CD1c-positive myeloid dendritic cell (primary cell): ENCODE data around the gene CCDC86.

Source experiments
- DNase-seq: peaks from one replicate; pipeline ENCODE4 v3.0.0-alpha.2; 2016; ENCODE audit errors: extremely low spot score

The CCDC86 gene

DNA sequence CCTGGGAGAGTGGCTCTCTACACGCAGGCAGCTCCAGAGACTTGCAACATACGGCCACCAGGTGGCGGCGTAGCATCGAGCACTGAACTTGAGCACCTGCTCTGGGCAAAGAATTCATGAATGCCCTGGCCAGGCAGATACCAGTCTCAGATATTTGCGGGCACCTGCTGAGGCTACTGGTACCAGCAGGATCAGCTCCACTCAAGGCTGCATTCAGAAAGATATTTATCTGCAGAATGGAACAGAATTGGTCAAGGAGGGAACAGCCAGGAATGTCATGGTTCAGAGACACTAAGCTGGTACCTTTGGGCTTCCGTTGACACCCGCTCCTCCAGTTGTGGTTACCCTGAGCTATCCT lies 10.8 kb upstream of the CCDC86 start:
- peak; percentile 89 for DNase-seq

DNA sequence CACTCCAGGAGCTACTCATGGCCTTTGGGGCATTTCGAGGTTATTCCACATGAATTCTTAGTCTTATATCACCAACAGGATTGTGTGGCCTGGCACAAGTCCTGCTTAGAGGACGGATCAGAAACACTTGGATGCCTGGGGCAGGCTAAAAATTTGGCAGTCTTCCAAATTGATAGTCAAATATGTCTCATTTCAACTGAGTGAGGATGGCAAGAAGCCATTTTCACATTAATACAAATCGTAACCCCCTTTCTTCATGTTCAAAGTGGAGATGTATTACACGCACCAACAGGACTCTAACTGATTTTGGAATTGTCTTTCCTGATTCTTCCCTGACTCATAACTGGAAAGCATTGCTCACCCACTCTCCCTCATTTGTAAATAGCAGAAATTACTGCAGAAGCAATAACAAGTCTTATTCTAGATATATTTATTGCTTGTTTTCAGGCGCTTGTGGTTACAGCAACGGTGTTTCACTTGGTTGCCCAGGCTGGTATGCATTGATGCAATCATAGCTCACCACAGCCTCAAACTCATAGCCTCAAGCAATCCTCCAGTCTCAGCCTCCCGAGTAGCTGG lies 10.3 kb upstream of the CCDC86 start:
- DNase-seq, result peak; percentile 13

DNA sequence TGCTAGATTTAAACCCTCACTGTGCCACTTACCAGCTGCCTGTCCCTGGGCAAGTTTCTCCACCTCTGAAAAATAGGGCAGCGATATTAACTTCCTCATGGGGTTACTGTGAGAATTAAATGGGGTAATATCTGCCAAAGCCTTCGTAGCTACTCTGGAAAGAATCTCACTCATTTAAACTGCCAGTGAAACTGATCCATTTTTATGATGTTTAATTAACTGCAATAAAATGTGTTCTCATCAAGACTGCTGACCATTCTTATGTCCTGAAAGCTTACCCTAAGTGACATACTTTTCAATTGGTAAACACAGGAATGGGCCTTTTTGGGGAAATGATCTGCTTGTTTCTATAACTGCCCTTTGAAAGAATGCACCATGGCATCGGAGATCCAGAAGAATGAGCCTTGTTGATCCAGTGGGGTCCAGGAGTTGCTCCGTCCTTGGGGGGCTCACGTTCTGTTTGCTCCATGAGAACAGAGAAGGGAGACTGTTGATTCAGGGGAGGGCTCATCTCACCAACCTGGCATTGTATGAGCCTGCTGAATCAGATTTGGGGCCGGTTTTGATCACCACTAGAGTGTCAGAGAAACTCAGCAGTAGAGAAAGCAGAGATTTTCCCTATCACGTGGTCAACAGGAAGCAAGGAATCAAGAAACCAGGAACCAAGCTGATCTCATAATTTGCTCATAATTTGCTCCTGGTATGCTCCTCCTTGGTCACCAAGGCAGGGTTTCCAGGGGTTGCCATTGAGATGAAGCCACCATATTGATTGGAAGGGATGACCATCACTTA lies 7.0 kb upstream of the CCDC86 start:
- DNase-seq, result peak; percentile 35

GRCh38 chr11:60835534-60835846 lies 6.4 kb upstream of the CCDC86 start:
- DNase-seq, result peak; percentile 85

GRCh38 chr11:60836866-60837515 lies 4.9 kb upstream of the CCDC86 start:
- DNase-seq, result no peak

- DNase-seq, result no peak
Measured at GRCh38 chr11:60838132-60838531, 3.8 kb upstream of the CCDC86 start.

DNA sequence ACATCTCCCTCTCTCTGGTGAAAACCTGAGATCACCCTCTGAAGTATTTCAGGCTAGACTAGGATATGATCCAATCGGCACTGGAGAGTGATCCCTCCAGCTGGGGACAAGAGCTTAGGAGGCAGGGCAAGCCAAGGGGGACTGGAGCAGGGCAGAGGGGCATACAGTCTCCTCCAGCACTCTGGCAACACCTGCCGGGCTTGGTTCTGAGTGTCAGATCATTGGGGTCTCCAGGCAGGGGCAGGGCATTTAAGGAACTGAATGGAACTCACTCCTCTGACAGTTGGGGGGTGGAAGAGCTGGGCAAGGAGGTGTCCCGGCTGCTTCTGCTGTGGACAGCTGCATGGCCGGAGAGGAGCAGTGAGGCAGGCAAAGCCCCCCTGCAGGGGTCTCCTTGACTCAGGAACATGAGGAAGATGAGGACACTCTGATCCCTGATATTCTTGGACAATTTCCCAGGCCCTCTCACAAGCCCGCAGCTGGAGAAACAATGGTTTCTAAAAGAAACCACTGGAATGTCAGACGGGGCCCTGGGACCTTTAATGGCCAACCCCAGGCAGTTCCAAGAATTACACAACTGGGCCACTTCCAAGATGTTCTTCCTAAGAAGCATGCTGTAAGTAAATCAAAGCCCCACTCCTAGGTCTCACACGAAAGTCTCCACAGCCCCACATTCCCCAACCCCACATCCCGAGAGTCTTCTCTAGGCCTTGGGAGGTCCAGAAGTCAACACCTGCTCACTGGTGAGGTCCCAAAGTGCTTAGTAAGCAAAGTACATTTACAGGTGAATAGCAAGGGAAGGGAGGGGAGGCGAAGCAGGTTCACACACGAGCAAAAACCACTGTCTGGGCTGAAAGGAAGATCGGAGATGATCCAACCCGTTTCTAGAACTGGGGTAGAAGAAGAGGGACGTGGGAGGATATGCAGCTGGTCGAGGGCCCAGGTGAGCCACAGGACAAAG lies 1.2 kb upstream of the CCDC86 start:
- no peak for DNase-seq

GRCh38 chr11:60842668-60843600 lies 1.0 kb downstream of the CCDC86 start:
- peak; percentile 34 for DNase-seq

- no peak for DNase-seq
Measured at GRCh38 chr11:60844045-60844869, 2.3 kb downstream of the CCDC86 start.

DNA sequence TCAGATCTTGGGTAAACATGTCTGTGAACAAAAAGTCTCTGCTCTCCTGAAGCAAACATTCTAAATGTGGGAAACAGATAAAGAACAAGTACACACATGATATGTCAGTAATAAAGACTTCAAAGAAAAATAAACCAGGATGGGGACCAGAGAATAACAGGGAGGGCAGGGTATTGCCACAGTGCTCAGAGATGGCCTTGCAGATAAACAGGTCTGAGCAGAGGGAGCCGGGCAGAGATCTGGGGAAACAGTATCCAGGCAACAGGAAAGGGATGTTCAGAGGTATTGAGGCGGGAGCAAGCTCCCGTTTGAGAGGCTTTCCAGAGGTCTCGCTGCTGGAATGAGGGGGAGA lies 2.9 kb downstream of the CCDC86 start:
- DNase-seq, result no peak

DNA sequence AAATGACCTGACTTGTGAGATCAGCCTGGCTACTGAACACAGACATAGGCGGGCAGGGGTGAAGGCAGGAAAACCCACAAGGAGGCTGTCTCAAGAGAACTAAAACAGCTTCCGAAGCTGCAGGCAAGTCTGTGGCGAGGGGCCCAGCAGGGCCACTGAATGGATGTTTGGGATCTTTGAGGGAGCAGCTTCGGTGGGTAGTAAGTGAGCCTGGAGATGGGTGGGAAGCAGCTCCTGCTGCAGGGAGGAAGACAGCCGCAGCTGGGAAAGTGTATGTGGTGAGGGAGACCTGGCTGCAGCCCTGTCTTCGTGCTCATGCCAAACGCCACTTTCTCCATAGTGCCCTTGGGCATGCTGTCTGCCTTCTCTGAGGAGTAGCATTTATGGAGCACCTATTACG lies 3.4 kb downstream of the CCDC86 start:
- DNase-seq, result no peak

DNA sequence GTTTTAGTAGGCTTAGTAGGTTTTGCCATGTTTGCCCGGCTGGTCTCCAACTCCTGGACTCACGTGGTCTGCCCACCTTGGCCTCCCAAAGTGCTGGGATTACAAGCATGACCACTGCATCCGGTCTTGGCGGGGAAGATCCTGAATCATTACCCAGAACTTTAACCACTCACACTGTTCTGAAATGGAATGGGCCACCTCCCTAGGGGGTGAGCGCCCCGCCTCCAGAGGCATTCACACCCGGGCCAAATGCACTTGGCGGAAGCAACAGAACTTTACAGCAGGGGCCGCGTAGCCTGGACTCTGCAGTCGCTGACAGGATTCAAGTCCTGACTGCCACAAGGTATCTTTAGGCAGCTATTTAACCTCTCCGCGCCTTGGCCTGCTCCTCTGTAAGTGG lies 5.4 kb downstream of the CCDC86 start:
- DNase-seq, result no peak

GRCh38 chr11:60847896-60848295 lies 6.0 kb downstream of the CCDC86 start:
- no peak for DNase-seq

DNA sequence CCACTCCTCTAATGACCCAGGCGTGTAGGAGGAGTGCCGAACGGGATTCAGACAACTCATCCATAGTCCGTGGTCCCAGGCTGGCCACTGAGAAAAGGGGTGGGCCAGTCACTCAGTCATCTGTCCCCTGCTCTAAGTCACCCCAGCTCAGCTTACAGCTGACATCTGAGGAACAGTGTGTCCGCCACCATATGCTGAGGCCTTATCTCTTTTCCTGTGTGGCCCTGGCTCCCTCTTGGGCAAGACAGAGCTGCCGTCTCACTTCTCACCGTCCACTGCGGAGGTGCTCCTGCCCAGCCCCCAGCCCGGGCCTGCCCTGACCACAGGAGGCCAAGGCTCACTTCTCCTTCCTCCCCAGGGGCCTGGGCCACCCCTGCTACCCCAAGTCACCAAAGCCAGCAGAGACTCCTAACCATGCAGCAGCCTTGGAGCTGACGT lies 6.8 kb downstream of the CCDC86 start:
- DNase-seq, result no peak

DNA sequence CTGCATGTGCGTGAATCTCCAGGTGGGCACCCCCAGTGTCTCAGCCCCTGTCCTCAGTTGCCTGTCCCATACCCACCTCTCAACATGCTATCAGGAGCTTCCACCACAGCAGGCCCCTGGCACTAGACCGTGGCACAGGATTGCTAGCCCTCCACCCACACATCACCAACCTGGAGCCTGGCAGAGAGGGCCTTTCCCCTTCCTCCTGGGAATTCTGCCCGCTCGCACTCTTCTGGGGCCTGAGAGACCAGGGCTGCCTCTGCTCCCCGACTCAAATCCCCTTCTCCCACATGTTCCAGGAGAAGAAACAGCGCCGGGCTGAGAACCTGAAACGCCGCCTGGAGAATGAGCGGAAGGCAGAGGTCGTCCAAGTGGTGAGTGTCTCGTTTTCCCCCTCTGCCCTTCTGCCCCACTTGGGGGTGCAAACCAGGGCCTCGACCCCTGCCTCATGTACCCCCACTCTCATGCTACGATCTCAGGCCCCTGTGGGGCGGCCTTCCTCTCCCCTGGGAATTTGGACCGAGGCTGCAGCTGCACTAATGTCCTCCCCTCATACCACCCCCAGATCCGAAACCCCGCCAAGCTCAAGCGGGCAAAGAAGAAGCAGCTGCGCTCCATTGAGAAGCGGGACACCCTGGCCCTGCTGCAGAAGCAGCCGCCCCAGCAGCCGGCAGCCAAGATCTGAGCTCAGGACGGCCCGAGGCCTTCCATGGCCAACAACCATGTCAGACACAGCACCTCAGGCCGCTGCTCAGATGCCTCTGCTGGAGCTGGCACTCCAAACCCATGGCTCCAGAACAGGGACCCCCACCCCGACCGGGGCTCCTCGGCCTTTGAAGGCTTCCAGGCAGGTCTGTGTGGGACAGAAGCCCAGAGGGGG lies 8.0 kb downstream of the CCDC86 start:
- no peak for DNase-seq

DNA sequence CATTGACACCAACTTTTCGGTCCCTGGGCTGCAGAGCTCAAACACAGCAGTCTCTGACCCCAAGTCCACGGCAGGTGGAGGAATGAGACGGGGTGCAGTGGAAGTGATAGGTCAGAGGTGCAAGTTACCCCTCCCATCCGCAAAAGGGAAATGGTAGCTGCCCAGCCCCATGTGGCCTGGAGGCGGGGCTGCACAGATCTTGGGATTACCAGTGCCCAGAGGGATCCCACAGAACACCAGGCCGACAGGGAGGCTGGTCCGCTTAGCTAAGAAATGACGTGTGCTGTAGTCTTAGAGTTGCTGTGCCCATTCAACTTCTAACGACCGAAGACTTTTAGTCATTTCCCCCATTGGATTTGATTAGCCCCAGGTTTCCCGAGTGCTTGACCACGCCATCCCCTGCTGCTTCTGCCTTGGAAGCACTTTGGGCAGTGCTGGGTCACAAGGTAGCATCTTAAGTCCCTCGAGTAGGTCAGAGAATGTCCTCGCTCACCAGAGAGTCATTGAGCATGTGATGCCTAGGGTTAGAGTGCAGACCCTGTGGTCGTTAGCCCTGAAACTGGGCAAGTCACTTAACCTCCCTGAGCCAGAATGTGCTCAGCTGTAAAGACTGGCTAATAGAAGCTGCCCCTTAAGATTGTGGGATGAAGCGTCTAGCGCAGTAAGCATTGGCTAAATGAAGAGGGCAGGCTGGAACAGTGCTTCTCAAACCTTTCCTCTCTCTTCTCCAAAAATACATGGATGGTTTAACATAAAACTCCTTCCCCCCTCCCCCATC lies 9.6 kb downstream of the CCDC86 start:
- DNase-seq, result no peak

GRCh38 chr11:60852117-60852981 lies 10.4 kb downstream of the CCDC86 start:
- DNase-seq, result no peak
